GM12874 (cell line): ENCODE measurements around the gene ZNF264.

Experiments
- CTCF ChIP-seq: IDR thresholded peaks from 2 replicates; pipeline ENCODE4 v1.5.1; 2011; ENCODE audit warnings: low read depth, mild to moderate bottlenecking, control low read depth, low read length, moderate library complexity; ENCODE audit not compliant: insufficient read depth

ZNF264 gene

DNA sequence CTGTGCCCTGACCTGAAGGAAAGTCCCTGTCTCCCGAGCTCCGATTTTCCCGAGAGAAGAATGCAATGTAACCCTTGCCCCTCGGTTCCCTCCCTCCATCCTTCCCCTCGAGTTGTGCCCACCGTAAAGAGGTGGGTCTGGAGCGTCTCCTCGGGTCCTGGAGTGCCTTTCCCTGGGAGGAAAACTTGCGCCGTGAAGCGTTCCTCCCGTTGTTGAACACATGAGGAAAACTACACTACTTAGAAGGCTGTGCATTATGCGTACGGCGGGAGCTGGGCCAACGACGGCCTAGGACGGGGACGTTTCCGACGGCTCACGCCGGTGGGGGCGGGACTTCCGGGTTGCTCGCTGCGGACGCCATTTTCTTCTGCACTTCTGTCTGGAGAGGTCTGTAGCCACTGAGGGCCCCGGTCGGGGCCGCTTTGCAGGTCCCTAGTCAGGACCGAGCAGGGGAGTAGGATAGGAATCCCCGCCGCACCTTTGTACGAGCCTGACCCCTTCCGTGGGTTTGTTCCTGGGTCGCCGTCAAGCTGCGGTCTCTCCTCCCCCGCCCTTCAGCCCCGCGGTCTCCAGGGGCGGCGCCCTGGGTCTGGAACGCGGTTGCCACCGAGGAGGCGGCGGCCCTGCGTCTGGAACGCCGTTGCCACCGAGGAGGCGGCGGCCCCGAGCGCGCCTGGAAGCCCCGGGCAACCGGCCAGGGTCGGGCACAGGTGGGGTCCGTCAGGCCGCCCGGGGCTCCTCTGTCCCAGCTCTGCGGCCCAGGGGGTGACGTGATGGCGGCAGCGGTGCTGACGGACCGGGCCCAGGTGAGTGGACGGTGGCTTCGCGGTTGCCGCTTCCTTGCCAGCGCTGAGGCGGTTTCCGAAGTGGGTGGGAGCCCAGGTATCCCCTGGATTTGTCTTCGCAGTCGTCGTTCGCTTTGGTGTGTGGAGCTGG, at the start of gene ZNF264:
ZNF264 (plus strand) TSS at position 360 of the 936 bp plus-strand sequence; CDS start at position 774, 414 bp downstream.
- 0 out of 2 replicates have a peak, but pooled peaks have one; percentile 15 for TF ChIP-seq CTCF

- no peak for TF ChIP-seq CTCF
Measured at GRCh38 chr19:57141699-57142098, 49.6 kb upstream of the ZNF264 start.

GRCh38 chr19:57152921-57153320, 38.4 kb upstream of the ZNF264 start:
- TF ChIP-seq CTCF: no peak

GRCh38 chr19:57161985-57162539, 29.2 kb upstream of the ZNF264 start:
- no peak for TF ChIP-seq CTCF

DNA sequence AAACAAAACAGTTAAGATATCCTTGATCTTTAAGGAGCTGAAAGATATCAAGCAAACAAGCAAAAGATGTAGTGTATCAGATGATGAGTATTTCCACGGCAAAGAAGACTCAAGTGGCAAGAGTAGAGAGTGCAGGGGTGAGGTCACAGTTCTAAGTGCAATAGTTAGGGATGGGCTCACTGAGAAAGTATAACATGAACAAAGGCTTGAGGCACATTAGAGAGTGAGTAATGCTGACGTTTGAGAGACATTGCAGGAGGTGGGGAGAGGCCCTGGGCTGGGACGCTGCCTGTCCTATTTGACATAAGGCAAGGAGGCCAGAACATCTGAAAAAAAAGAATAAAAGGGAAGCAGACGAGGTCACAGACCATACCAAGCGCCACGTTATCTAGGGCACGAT, 25.5 kb upstream of the ZNF264 start:
- TF ChIP-seq CTCF: no peak

DNA sequence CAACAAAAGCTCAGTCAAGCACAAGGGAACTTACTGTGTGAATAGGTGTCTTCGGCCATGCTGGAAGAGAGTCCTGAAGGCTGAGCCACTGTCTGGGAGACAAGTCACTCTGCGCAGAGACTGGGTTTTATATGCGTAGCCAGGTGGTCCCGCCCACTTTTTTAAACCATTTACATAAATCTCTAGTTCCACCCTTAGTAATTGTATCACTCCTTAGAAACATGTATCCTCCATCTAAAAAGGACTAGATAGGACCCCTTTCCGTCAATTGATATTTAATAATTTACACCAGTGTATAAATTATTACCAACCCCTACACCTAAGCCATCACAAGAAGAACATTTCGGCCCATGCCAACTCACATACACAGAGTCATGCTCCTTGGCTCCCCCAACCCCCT, 23.9 kb upstream of the ZNF264 start, which contains the start of gene DUXA:
DUXA (minus strand) TSS at position 101 of the 400 bp plus-strand sequence; CDS start at position 59, 42 bp downstream.
- TF ChIP-seq CTCF: no peak

GRCh38 chr19:57171551-57172081, 19.7 kb upstream of the ZNF264 start:
- no peak for TF ChIP-seq CTCF
